Keratinocyte (primary cell): ENCODE results near the gene OR5B12. TPM values are rescaled to one million over a fixed set of nuclear protein-coding genes. Genes with fewer than 3 reads are reported as not detected.
"Not testable (repeated sequence)": the region's sequence is repeated elsewhere in the genome, so short reads cannot be mapped to it uniquely, and the experiment has no call there.

Source experiments
- DNase-seq: peaks from one replicate; pipeline ENCODE4 v3.0.0-alpha.2; 2011; ENCODE audit warnings: low read depth, missing footprints, low spot score
- FAIRE-seq: peaks from 2 replicates; lab custom pipeline; 2011; peaks lifted over from hg19 to GRCh38; lab: Jason Lieb, UNC
- H2AFZ ChIP-seq: 2 replicates; pipeline ENCODE4 v1.6.0; 2012; ENCODE audit warnings: low read length, control low read depth, inconsistent platforms; ENCODE audit not compliant: control insufficient read depth
- H3K27ac ChIP-seq: 2 replicates; pipeline ENCODE4 v1.5.1; 2011; ENCODE audit warnings: low read length; ENCODE audit not compliant: control insufficient read depth, insufficient read depth
- H3K27me3 ChIP-seq: 3 replicates; pipeline ENCODE4 v1.6.0; 2011; ENCODE audit warnings: low read length; ENCODE audit not compliant: control insufficient read depth, insufficient read depth; ENCODE audit errors: extremely low read depth
- H3K36me3 ChIP-seq, 2 experiments: 2 replicates in 1 of 2; 3 replicates in 1 of 2; pipeline ENCODE4 v1.5.1; 2011; ENCODE audit warnings: low read length in 2 of 2, mild to moderate bottlenecking in 1 of 2; ENCODE audit not compliant: control insufficient read depth in 2 of 2, insufficient read depth in 2 of 2; ENCODE audit errors: extremely low read depth in 1 of 2
- H3K4me1 ChIP-seq: 3 replicates; pipeline ENCODE4 v1.5.1; 2011; ENCODE audit warnings: low read length; ENCODE audit not compliant: control insufficient read depth, insufficient read depth; ENCODE audit errors: extremely low read depth
- H3K4me2 ChIP-seq: 3 replicates; pipeline ENCODE4 v1.6.0; 2011; ENCODE audit warnings: low read depth, low read length; ENCODE audit not compliant: control insufficient read depth, insufficient read depth; ENCODE audit errors: extremely low read depth
- H3K4me3 ChIP-seq, 3 experiments: fragments of 200-600 bp in 1 of 3; sonication (generic) in 1 of 3; 2 replicates in 2 of 3; 3 replicates in 1 of 3; pipeline ENCODE4 v1.5.1; 2011 to 2016; ENCODE audit warnings: low read length in 3 of 3, mild to moderate bottlenecking in 3 of 3, control low read depth in 2 of 3, inconsistent platforms in 1 of 3, low read depth in 1 of 3, mixed read lengths in 1 of 3, mixed run types in 1 of 3, moderate library complexity in 1 of 3; ENCODE audit not compliant: control insufficient read depth in 2 of 3, insufficient read depth in 2 of 3; ENCODE audit errors: extremely low read depth in 1 of 3
- H3K79me2 ChIP-seq: 2 replicates; pipeline ENCODE4 v1.6.0; 2012; ENCODE audit warnings: low read length; ENCODE audit not compliant: control insufficient read depth, insufficient read depth
- H3K9ac ChIP-seq: 3 replicates; pipeline ENCODE4 v1.6.0; 2011; ENCODE audit warnings: low read length; ENCODE audit not compliant: control insufficient read depth, insufficient read depth; ENCODE audit errors: extremely low read depth
- H3K9me1 ChIP-seq: 3 replicates; pipeline ENCODE4 v1.6.0; 2011; ENCODE audit warnings: low read length; ENCODE audit not compliant: control insufficient read depth, insufficient read depth; ENCODE audit errors: extremely low read depth
- H3K9me3 ChIP-seq: 2 replicates; pipeline ENCODE4 v1.5.1; 2012; ENCODE audit warnings: low read depth, low read length; ENCODE audit not compliant: control insufficient read depth
- H4K20me1 ChIP-seq: 3 replicates; pipeline ENCODE4 v1.6.0; 2011; ENCODE audit warnings: low read length; ENCODE audit not compliant: control insufficient read depth, insufficient read depth; ENCODE audit errors: extremely low read depth
- EZH2 ChIP-seq: IDR thresholded peaks from one replicate; pipeline ENCODE4 v1.6.1; 2012; ENCODE audit warnings: inconsistent platforms, mild to moderate bottlenecking, low read length, moderate library complexity
- dilution Hi-C: fragments of 300-500 bp; cut with MboI; formaldehyde crosslinking; loops from one replicate; pipeline ENCODE4 v1.7.0; 2020; ENCODE audit warnings: low sequenced_read_pairs; ENCODE audit not compliant: extremely low pct_ligation_motif_present
- polyA plus RNA-seq, 5 experiments: library from polyadenylated mRNA; depleted of rRNA in 3 of 5; stranded (reverse) in 3 of 5; stranded (forward) in 1 of 5; unstranded in 1 of 5; fragments of >200 nt; gene quantifications; 1 replicate in 1 of 5; 2 replicates in 3 of 5; 3 replicates in 1 of 5; pipeline versions ENCODE4 v1.2.1 to v1.2.3, GENCODE V29; 2011 to 2012; ENCODE audit warnings: missing spikeins in 2 of 5, low read depth in 1 of 5, low replicate concordance in 1 of 5
- TF ChIP-seq, protein P1 (sequence below), 3 experiments: IDR thresholded peaks in 1 of 3; conservative IDR thresholded peaks in 1 of 3; optimal IDR thresholded peaks in 1 of 3; 2 replicates in 2 of 3; 3 replicates in 1 of 3; pipeline versions ENCODE3 to v1.5.1; 2011; ENCODE audit warnings: low read length in 3 of 3, mild to moderate bottlenecking in 3 of 3, moderate library complexity in 2 of 3, control low read depth in 1 of 3, inconsistent platforms in 1 of 3; ENCODE audit not compliant: insufficient read depth in 2 of 3; ENCODE audit errors: extremely low read depth in 1 of 3

OR5B12 gene
- polyA plus RNA-seq, 1 donor (not counting 4 experiments of a cell fraction or from before 2014, with no cell fraction given): not detected

DNA sequence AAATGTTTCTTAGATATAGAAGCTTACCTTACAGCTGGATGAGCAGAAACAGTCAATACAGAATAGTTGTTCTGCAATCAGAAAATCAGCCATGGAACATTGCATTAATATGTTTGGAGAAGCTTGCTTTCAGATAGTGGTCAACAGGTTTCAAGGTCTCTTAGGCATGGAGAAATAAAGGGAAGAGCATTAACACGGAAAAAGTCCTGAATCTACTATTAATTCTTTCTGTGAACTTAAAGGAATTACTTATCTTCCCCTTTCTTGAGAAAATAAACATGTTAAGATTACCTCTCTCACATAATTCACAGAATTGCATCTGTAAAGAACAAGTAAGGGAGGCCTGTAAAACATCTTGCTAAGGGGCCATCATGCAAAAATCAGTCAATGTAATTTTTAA lies 35.3 kb downstream of the OR5B12 start, which contains the start of gene OR5B3:
Gene OR5B3 (minus strand): TSS at position 101 of the 400 bp plus-strand sequence. CDS start 3,465 bp downstream, outside the sequence.
- dilution Hi-C loops: no loop called here
- Histone ChIP-seq H3K27me3 (no peaks in the 10 kb centered on the region), H3K4me3 (no peak within 1 kb of the TSS), H2AFZ (no peak within 1 kb of the TSS), H3K9me3 (no peaks in the 10 kb centered on the region), H3K9ac (no peak within 1 kb of the TSS), H3K36me3 (no peaks in the 10 kb centered on the region), H3K79me2 (no peaks in the 10 kb centered on the region), H3K4me2 (no peak within 1 kb of the TSS), H4K20me1 (no peaks in the 10 kb centered on the region), H3K4me1 (no peaks in the 10 kb centered on the region), H3K9me1 (no peaks in the 10 kb centered on the region), H3K27ac (no peak within 1 kb of the TSS)
- TF ChIP-seq, protein P1, sequence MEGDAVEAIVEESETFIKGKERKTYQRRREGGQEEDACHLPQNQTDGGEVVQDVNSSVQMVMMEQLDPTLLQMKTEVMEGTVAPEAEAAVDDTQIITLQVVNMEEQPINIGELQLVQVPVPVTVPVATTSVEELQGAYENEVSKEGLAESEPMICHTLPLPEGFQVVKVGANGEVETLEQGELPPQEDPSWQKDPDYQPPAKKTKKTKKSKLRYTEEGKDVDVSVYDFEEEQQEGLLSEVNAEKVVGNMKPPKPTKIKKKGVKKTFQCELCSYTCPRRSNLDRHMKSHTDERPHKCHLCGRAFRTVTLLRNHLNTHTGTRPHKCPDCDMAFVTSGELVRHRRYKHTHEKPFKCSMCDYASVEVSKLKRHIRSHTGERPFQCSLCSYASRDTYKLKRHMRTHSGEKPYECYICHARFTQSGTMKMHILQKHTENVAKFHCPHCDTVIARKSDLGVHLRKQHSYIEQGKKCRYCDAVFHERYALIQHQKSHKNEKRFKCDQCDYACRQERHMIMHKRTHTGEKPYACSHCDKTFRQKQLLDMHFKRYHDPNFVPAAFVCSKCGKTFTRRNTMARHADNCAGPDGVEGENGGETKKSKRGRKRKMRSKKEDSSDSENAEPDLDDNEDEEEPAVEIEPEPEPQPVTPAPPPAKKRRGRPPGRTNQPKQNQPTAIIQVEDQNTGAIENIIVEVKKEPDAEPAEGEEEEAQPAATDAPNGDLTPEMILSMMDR (optimal IDR thresholded peaks at IDR 0.05 in 1 of 3, IDR thresholded peaks at IDR 0.05 in 1 of 3, conservative IDR thresholded peaks at IDR 0.05 in 1 of 3; ENCODE audit: extremely low read depth in 1 of 3, insufficient read depth in 2 of 3, low read length in 3 of 3): no peak
- DNase-seq: no peak
- no peak for FAIRE-seq

DNA sequence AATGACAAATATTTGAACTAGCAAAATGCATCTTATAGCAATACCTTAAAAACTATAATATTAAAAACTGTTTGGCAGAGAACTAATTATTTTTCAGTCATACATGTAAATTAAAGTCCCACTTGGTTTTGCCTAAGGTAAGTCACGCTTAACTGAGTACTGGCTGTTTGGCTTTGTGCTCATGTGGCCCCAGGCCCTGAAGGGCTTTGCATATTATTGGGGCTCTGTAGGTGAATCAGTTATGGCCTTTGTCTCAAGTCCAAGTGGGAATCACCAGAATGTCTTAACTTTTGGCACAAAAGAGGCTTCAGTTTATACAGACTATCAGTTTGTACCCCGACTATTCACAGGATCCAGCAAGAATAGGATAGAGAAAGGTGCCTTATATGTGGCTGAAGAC lies 42.4 kb downstream of the OR5B12 start:
- H3K79me2 ChIP-seq, H3K4me3 ChIP-seq, FAIRE-seq, DNase-seq, dilution Hi-C loops, H2AFZ ChIP-seq, H3K9ac ChIP-seq, H3K36me3 ChIP-seq, H4K20me1 ChIP-seq, H3K4me1 ChIP-seq, H3K9me1 ChIP-seq, H3K4me2 ChIP-seq, H3K27ac ChIP-seq, H3K27me3 ChIP-seq, H3K9me3 ChIP-seq: not testable (repeated sequence)

DNA sequence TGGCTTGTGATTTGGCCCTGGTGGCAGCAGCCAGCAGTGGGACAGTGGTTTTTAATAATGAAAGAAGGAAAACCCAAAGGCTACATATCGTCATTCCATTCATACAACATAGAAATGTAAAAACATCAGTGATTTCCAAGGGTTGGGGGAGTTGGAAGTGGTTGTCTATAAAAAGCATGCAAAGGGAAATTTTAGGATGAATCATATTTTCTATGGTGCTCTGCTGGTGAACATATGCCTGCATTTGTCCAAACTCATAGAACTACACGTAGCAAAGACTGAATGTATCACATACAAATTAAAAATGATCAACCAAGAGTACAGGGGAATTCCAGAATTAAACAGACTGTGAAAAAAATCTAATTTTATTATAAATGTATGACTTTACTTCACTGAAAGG lies 46.5 kb downstream of the OR5B12 start:
- no peaks in the 10 kb centered on the region for H3K9me1 ChIP-seq
- peaks cover 24% of the 10 kb centered on the region for H3K4me1 ChIP-seq
- peaks cover 5% of the 10 kb centered on the region for H3K9me3 ChIP-seq
- H3K79me2 ChIP-seq: no peaks in the 10 kb centered on the region
- no peak for TF ChIP-seq EZH2
- TF ChIP-seq, protein P1 (optimal IDR thresholded peaks at IDR 0.05 in 1 of 3, IDR thresholded peaks at IDR 0.05 in 1 of 3, conservative IDR thresholded peaks at IDR 0.05 in 1 of 3; ENCODE audit: extremely low read depth in 1 of 3, insufficient read depth in 2 of 3, low read length in 3 of 3): no peak
- no peak overlapping the region for H3K9ac ChIP-seq
- no peak overlapping the region for H3K4me2 ChIP-seq
- dilution Hi-C loops: no loop called here
- no peak for FAIRE-seq
- H3K27me3 ChIP-seq: no peaks in the 10 kb centered on the region
- no peak overlapping the region for H3K4me3 ChIP-seq
- no peak for DNase-seq
- no peaks in the 10 kb centered on the region for H4K20me1 ChIP-seq
- H2AFZ ChIP-seq: no peak overlapping the region
- peak overlapping the region; percentile 41 for H3K27ac ChIP-seq
- H3K36me3 ChIP-seq: no peaks in the 10 kb centered on the region
